Activated effector memory CD4-positive, alpha-beta T cell treated with anti-CD3 and anti-CD28 coated beads, Interleukin-2, amount 50 U/mL, for 16 hours (primary cell): ENCODE data around the gene PTPRM.

Source experiments
- DNase-seq: peaks from one replicate; pipeline ENCODE4 v3.0.0-alpha.2; 2020

Gene PTPRM

DNA sequence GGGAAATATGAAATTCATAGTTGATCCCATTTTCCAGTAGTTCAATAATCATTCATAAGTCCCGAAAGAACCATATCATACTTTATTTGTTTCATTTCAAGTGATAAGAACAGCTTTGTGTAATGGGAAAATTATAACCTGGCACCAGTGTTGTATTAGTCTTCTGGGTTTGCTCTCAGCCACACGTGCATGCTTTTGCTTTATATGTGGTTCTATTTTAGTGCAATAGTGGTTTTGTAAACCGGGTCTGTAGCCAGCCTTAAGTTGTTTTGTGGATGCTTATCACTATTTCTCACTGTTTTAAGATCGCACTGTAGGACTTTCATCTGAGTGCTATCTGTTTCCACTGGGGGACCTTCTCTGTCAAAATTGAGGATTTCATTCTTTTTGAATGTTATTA lies 203.8 kb downstream of the PTPRM start:
- no peak for DNase-seq

DNA sequence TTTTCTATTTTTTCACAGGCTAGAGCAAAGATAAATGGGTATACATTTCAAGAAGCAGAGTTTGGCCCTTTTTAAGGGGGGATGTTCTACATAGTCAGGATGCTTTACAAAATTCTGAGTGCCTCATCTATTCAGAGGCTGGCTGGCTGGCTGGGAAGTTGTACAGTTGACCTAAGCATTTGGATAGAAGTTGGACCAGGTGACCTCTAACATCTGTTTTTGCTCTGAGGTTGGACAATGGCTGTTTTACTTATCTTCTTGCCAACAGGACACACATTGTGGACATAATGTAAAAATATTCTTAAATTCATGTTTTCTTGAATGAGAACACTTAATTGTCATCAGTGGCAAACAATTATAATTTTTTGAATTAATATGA lies 205.4 kb downstream of the PTPRM start:
- no peak for DNase-seq

DNA sequence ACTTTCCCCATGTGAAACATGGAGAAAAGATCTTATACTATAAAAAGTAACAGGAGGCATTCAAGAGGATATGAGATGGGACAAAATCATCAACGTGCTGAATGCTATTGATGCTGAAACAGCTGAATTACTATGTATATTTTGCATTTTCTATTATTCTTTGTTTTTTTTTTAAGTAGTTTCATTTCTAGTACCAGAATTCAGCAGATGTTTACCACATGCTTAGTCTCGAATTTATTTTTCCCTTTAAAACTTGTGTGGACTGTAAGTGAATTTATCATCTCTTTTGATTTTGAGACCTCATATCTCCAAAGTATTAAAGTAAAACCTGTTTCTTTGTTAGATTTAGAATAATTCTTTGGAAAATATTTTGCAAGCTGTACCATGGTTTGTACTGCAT lies 205.8 kb downstream of the PTPRM start:
- no peak for DNase-seq

DNA sequence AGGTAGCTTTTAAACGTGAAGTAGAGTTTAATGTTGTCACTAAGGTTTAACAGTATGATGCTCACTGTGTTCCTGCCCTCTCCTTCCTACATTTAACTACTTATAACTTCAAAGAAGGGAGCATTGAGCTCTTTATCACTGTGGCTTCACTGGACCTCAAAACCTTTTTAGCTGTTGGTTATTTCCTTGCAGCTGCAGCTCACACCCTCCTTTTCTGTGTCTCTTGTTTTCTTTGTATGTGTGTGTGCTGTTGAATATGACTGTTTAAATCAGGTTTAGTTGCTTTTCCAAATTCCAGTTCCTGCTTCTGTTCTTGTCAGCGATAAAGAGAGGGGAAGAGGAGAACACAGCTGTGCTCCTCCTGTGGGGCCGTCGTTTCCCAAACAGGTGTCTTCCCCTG lies 208.0 kb downstream of the PTPRM start:
- no peak for DNase-seq

DNA sequence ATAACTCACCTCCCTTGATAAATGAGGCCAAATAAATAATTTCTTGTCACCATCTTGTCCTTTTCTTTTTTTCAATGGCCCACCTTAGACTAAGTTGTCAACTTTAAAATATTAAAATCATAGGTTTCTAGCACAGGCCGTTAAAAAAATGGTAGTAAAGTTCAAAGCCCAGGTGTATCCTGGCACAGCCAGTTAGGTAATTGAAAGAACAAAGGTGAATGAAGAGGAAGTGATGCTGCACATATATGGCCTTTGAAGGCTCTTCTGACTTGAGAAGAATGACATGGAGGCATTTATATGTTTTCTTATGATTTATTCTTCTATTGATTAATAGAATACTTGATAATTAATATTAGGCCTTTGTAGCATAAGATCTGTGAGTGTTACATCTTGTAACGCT lies 208.7 kb downstream of the PTPRM start:
- DNase-seq = no peak

DNA sequence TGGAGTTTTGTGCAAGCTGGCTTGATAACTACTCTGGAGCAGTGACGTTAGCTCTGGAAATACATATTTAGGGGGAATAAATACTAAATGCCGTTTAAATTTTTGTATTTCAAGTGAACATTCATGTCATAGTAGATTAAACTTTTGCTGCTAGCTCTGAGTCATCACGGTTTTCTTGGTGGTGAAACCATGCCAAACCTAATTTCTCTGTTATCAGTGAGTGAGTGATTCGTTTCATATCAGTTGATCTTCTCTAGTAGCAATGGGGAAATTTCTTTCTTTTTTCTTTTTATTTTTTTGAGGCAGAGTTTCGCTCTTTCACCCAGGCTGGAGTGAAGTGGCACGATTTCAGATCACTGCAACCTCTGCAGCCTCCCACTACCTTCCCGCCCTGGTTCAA lies 211.1 kb downstream of the PTPRM start:
- no peak for DNase-seq

DNA sequence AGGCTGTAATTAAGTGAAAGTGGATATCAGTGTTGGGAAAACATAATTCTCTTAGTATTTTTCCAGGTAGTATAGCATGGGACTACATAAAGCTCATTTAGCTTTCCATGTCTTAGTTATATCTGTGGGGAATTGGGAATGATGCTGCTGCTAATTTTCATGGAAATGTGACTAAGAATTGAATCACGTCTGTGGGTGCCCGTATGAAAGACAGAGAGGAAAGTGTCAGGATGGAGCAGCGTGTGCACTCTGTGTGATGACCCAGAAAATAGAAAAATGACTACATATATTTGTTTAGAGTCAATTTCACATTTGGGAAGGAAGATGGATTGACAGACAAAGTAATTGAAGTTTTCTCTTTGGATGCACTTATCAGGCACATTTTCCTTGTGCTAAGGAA lies 212.1 kb downstream of the PTPRM start:
- DNase-seq = no peak

DNA sequence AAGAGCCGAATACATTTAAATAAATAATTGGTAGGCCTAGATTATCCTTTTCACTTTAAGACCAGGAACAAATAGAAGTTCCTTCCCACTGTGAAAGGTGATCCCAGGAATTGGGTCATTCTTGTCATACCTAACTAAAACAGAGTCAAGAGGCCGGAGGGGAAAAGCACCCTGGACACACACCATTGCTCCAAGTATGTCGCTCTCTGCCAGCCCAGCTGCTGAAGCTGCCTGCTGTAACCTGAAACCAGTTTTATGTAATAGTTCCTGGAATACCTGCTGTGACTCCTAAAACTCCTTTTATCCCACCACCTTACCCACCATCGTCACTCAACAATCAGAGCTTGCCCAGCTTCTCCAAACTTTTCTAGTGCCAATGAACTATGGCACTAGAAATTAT lies 217.1 kb downstream of the PTPRM start:
- DNase-seq = no peak

DNA sequence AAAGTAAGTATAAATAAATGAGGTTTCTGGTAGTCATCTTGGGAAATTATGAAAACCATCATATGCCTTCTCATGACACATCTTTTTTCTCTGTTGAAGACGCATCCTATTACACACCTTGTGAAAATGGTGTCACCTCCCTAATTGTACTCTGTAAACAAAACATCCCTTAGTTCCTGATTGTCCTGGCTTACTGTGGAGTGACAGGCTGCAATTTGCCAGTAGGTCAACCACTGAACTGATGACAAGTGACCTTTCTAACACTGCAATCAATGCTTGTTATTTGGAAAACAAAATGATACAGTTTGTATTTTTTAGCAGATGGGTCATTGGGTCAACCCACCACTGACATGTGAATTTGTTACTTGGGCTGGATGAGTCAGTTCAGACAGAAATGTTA lies 219.5 kb downstream of the PTPRM start:
- no peak for DNase-seq

DNA sequence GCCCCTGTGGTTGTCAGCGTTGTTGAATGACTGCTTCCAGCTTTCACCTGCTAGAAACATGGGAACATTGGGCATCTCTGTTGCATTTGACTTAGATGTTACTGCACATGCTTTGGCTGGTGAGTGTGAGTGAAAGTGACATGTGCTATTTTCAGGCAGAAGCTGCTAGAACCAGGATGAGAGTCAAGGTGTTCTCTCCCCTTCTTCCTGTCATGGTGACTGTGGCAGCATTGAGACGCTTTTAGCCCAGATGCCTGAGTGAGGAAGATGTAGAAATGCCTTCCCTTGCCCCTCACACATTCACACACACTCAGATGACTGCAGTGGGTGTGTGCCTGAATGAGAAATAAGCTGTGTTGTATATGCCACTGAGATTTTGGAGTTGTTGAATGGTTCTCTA lies 220.2 kb downstream of the PTPRM start:
- no peak for DNase-seq

DNA sequence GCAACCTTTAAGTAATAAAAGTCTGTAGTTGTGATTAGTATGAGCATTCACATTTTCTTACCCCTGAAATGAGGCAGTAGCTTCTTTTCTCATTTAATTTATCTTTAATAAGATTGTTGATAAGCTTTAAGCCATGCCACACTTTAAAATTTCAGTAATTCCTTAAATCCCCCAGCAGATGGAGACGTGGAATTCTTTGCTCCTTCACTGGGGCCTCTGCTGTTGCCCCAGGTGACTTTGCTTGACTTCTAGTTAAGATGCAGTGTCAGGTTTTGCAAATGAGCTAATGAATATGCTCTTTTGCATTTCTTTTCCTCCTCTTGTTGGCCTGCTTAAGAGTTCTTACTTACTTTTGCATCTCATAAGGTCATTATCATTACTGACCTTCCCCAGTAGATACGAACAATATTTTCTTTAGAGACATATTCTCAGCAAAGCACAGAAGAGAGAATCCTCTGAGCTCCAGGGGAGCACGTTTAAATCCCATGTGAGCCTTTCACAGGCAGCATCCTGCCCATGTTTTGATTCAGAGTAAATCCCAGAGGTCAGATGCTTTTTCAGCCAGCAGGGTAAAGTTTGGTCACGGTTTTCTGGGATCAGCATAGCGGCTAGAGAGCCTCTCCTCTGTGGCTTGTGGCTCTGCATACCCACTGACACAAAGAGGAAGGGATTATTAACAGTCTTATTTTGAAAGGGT lies 222.9 kb downstream of the PTPRM start:
- DNase-seq = no peak

DNA sequence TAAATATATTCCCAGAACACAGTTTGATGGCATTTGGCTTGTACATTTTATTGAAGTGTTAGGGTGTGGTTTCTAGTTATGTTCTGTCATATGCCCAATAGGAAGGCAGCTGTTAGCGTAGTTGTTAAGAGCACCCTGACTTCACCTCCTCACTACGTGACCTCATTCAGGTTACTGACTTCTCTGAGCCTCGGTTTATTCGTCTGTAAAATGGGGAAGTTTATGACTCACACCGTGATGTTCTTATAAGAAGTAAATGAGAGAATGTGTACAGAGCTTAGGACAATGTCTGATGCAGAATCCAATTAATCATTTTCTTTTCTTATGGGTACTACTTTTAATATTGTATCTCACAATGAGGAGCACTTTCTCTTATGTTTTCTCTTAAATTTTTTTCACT lies 226.0 kb downstream of the PTPRM start:
- no peak for DNase-seq

DNA sequence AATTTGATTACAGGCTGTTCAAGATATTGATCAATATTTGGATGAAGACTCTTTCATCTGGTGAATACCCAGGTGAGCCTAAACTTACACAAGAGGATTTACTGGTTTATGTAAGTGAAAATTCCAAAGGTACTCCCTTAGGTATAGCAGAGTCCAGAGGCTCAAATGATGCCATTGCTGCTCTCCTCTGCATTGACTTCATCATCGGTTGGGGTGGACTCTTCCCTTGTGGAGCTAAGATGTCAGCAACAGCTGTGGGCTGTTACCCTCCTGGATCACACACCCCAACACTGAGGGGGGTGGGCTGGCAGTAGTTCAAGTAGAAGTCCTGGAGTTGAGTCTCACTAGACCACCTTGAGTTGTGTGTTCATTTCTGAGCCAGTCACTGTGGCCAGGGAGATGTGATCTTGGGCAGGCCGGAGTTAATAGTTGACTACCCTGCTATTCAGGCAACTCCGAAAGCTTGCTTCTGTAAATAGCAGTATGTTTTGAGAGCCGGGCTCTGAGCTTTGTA lies 236.9 kb downstream of the PTPRM start:
- no peak for DNase-seq

DNA sequence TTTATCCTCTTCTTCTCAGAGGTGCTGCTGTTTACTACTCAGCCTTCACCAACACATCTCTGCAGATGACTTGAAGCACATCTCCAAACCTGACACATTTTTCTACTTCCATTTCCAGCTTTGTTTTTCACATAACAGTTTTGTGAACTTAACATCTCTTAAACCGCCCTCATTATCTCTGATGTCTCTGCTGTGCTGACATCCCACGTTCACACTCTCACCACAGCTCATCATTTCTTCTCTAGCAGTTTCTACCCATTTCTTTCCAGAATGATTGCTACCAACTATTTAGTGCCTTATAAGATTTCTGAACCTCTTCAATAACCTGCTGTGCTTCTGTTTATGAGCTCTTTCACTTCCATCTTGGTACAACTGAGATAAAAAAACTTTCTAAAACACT lies 238.0 kb downstream of the PTPRM start:
- DNase-seq = no peak

DNA sequence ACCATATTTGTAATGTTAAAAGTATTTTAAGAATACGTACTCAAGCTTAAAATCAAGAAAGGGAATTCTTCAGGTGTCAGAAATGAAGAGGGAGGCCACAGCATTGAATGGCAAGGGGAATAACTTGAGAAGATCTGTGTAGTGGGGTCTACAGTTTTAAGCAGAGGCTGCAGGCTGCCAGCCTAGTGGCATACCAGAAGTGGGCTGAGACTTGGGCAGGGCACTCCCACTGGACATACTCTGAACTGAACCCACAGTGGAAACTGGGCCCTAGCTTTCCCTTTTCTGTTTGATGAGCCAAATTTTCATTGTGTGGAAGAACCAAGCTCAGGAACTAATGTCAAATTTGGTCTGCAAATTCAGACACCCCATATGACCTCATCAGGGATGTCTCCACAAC lies 238.8 kb downstream of the PTPRM start:
- no peak for DNase-seq

DNA sequence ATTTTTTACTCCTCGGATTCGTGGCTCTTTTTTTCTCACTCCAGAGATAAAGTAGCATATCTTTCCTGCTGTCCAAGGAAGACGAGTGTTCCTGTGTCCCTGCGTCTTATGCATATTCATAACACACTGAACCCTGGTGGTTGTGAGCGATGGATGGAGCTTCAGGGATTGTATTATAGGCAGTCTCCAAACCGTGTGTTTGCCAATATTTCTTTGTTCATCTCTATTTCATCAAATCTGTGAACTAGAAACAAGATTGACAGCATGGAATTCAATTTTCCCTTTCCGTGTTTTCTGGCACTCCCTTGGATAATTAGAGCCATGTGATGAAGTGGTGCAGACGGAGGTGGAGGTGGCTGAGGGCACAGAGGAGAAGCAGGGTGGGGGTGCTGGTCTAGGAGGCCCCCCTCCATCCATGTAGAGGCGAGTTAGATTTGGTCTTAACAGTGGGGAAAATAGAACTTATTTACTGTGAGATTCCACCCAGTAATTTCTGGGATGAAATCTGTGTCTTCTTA lies 240.9 kb downstream of the PTPRM start:
- DNase-seq = no peak

DNA sequence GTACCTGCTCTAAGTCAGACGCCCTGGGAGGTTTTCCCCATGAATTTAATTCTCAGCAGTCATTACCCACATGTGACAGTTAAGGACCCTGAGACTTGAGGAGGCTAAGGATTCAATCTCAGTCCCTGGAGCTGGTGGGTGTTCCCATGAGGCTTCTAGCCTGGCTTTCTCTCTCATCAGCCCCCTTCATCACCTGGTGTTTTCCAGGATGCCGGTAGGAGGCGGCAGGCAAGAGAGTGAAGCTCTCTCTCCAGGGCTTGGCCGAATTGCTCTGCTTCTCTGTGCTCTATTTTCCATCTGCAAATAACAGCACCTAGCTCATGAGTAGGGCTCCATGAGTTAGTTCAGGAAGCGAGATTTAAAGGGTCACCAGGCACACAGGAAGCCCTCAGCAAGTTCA lies 241.9 kb downstream of the PTPRM start:
- DNase-seq = no peak

DNA sequence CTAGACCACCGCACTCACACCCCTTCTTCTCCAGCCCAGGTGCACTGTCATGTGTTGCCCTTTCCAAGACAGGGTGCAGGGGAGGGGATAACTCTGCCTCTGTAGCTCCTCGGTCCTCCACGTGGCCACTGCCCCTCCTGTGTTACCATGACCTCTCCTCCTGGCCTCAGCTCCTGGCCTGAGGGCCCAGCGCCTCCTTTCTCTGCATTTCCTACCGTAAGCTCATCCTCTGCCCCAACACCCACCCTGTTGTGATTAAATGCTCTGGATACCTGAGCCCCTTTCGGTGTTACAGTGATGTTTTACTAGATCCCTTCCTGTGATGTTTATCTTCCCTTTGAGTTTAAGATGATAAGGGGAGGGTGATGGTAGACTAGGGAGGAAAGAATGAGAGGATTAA lies 242.3 kb downstream of the PTPRM start:
- DNase-seq = no peak

DNA sequence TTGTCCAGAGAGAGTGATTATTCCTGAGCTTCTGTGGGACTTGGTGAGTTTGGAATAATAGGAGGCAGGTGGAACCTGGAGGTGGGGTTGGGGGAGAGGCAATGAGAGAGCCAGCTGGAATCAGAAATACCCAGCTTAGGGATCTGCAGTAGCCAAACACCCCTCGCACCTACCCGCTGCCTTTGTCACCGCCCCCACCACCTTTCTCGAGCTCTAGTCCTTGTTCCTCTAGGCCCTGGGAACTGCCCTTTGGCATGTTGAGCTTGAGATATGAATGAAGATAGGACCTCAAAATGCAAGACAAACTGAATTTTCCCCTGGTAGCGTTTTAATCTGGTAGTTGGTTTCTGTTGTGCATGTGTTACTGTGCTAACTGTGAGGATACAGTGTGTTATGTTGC lies 242.9 kb downstream of the PTPRM start:
- no peak for DNase-seq

DNA sequence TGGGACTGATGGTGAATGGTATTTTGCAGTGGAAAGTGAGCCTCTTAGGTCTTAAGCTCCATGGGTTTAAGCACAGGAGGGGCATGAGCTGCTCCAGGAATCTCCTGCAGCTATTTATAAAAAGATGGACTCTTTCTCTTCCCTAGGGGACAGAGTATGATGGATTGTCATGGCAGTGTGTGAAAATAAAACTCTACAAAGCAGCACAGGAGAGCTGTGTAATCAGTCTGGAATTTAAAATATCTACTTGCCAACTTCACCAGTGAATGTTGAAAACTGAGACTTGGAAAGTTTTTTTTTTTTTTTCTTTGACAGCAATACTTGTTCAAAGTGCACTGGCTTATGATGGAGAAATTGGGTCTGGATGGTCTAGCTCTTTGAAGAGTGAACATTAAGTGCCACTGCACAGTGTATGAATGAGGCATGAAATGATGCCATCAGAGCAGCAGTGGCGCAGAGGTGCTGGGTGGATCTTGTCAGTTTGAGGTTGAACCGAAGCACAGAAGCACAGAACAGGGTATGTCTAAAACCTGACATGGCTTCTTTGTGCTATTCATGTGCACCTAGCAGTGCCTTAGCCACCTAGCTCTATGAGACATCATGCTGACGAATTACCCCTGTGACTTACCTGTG lies 245.4 kb downstream of the PTPRM start:
- no peak for DNase-seq

DNA sequence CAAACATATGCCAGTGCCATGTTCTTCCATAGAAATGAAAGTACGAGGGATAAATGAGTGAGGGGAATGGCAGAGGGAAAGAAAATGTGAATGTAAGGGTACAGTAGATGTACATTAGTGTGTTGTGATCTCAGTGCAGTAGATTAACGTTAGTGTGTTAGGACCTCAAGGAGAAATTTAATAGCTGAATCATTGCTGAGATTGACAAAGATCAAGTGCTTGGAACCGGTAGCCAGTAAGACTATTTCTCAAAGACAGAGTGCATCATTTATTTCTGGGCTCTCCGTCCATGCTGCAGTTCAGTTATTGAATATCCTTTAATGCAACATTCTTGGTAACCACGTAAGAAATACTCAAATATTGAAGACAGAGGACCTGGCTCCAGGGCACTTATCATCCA lies 246.0 kb downstream of the PTPRM start:
- DNase-seq = no peak

DNA sequence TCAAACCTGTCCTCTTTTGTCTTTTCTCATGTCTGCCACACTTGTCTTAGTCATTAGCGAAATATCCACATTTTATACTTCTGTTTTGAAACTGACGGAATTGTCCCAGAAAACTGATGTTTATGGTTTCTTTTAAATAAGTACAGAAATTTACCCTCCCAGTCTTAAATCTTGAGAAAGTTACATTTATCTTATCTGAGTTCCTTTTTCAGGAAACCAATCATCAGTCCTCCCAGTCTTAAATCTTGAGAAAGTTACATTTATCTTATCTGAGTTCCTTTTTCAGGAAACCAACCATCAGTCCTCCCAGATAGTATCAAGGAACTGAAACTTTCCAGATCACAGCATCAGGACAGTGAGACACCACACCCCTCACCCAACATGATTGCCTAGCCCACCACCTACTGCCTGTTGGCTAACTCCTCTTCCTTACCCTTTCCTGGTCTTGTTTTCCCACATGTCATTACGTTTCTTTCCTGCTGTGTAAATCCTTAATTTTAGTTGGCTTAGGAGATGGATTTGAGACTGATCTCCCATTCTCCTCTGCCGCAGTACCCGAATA lies 247.7 kb downstream of the PTPRM start:
- no peak for DNase-seq

DNA sequence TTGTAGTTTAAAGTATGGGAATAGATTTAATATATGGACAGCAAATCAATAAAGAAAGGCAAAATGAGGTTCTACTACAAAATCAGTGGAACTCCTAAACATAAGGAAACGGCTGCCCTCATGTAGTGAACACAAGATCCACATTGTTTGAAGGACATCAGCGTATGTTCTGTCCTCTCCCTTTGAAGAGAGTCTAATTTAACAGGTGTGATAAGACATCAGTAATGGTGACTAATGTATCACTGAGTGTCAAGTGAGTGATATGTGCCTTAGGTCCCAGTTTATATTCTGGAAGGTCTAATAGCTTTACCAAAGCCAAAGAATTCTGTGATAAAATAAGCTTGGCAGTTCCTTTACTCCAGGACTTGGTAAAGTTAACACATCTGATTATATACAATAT lies 248.7 kb downstream of the PTPRM start:
- no peak for DNase-seq

DNA sequence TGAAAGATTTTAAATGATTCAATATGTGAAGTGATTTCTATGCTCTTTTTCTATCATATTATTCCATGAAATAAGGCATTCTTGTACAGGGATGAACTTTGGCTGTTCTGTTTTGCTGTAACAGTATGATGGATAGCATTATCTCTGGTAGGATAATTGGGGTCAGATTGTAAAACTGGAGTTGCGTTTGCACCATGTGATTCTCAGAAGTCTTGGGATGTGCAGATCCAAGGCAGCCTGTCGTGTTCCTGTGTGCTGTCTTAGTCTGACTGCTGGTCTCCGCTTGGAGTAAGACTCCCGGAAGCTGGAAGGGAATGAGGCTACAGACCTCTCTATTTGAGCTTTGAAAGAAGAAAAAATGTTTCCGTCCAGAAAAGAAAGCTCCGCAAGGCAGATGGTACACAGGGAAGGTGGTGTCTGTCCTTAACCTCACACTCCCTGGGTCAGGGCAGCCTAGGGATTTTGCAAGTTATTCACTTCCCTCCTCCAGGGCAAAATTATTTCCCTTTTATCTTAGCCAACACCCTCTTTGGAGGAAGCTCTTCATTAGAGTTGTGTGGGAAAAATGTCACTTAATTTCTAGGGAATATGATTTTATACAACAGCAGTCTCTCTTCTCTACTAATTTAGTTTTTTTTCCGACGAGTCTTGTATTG lies 250.6 kb downstream of the PTPRM start:
- DNase-seq = no peak
